Ishikawa (cell line): ENCODE measurements around the gene AHR.

Experiments
- CREB1 ChIP-seq: IDR thresholded peaks from 2 replicates; pipeline ENCODE4 v1.6.1; 2012; ENCODE audit warnings: low read depth
- EGR1 ChIP-seq: IDR thresholded peaks from 2 replicates; pipeline ENCODE4 v1.6.1; 2012
- TF ChIP-seq, protein P1 (sequence below): IDR thresholded peaks from 2 replicates; pipeline ENCODE4 v1.6.1; 2012; ENCODE audit warnings: low read depth, mild to moderate bottlenecking

DNA sequence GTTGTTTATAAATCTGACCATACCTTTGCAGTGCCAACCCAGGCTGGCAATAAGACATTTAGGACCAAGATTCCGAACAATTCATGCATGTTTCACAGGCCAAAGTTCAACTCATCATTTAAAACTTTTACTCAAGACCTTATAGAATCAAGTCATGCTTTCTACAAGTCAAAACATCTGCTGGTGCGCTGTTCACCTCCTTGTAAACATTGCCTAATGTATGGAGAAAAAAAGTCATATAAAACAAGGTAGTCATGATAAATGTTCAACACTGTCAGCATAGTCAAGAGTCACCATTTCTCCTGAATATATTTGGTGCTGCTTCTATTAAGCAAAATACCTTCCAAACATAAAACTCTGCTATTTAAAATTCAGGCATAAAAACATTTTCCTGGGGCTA lies 42.1 kb upstream of the AHR start:
- TF ChIP-seq CREB1: no peak
- TF ChIP-seq EGR1: no peak
- TF ChIP-seq, protein P1, sequence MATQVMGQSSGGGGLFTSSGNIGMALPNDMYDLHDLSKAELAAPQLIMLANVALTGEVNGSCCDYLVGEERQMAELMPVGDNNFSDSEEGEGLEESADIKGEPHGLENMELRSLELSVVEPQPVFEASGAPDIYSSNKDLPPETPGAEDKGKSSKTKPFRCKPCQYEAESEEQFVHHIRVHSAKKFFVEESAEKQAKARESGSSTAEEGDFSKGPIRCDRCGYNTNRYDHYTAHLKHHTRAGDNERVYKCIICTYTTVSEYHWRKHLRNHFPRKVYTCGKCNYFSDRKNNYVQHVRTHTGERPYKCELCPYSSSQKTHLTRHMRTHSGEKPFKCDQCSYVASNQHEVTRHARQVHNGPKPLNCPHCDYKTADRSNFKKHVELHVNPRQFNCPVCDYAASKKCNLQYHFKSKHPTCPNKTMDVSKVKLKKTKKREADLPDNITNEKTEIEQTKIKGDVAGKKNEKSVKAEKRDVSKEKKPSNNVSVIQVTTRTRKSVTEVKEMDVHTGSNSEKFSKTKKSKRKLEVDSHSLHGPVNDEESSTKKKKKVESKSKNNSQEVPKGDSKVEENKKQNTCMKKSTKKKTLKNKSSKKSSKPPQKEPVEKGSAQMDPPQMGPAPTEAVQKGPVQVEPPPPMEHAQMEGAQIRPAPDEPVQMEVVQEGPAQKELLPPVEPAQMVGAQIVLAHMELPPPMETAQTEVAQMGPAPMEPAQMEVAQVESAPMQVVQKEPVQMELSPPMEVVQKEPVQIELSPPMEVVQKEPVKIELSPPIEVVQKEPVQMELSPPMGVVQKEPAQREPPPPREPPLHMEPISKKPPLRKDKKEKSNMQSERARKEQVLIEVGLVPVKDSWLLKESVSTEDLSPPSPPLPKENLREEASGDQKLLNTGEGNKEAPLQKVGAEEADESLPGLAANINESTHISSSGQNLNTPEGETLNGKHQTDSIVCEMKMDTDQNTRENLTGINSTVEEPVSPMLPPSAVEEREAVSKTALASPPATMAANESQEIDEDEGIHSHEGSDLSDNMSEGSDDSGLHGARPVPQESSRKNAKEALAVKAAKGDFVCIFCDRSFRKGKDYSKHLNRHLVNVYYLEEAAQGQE: no peak
